C4-2B (cell line): ENCODE results near the gene TSHZ3.

Experiments used
- CTCF ChIP-seq: fragments of 450-650 bp; conservative IDR thresholded peaks from 2 replicates; pipeline ENCODE4 v1.5.1; 2017; ENCODE audit warnings: mild to moderate bottlenecking
- ZFX ChIP-seq: fragments of 450-650 bp; IDR thresholded peaks from 2 replicates; pipeline ENCODE4 v1.6.1; 2017

- TF ChIP-seq CTCF: no peak
- TF ChIP-seq ZFX: no peak
These were observed 32.9 kb downstream of the TSHZ3 start for GRCh38 chr19:31316201-31316951.
